GM12878 (cell line): ENCODE results near the gene NPHS1. TPM values are rescaled to one million over a fixed set of nuclear protein-coding genes. Genes with fewer than 3 reads are reported as not detected.

ENCODE experiments used
- ATAC-seq: fragments of 200-7000 bp; cut with Tn5 transposase; 3 replicates; pipeline ENCODE4 v1.9.1; 2020; ENCODE audit warnings: mild to moderate bottlenecking, moderate library complexity
- BruUV-seq: library from RNA; stranded (reverse); fragments of 400-500 nt; replicated peaks from 2 replicates; lab custom pipeline; 2021; lab: Mats Ljungman, UMichigan
- CTCF ChIA-PET: fragments of 300-600 bp; sonication (Branson Sonifier 250); formaldehyde crosslinking; extraction: SDS; loops from one replicate; lab custom pipeline; 2021; ENCODE audit warnings: inconsistent platforms; lab: Yijun Ruan, JAX
- POLR2A ChIA-PET: fragments of 350-600 bp; formaldehyde crosslinking; extraction: SDS; loops from one replicate; lab custom pipeline; 2021; ENCODE audit warnings: inconsistent platforms; lab: Charles Lee
- RAD21 ChIA-PET: fragments of 300-600 bp; sonication (Branson Sonifier 250); formaldehyde crosslinking; loops from one replicate; lab custom pipeline; 2023; ENCODE audit warnings: antibody characterized with exemption; ENCODE audit not compliant: unreplicated experiment; lab: Charles Lee
- SMC1A ChIA-PET: fragments of 300-600 bp; sonication (Branson Sonifier 250); formaldehyde crosslinking; loops from one replicate; lab custom pipeline; 2023; ENCODE audit not compliant: unreplicated experiment, uncharacterized antibody; lab: Charles Lee
- DNase-seq: peaks from one replicate; pipeline ENCODE4 v3.0.0-alpha.2; 2011; ENCODE audit warnings: low read depth, low spot score
- FAIRE-seq: peaks from 3 replicates; lab custom pipeline; 2011; peaks lifted over from hg19 to GRCh38; lab: Jason Lieb, UNC
- H2AFZ ChIP-seq: 2 replicates; pipeline ENCODE4 v1.6.0; 2011; ENCODE audit warnings: low read depth, low read length, control low read depth; ENCODE audit not compliant: control insufficient read depth
- H3K27ac ChIP-seq: 2 replicates; pipeline ENCODE4 v1.5.1; 2011; ENCODE audit warnings: control low read depth; ENCODE audit not compliant: control insufficient read depth, insufficient read depth
- H3K27me3 ChIP-seq, 2 experiments: replicated peaks in 1 of 2; 2 replicates each; pipeline versions ENCODE4 v1.6.0 to v1.6.1; 2011; ENCODE audit warnings: low read length in 1 of 2; ENCODE audit not compliant: control insufficient read depth in 2 of 2, insufficient read depth in 2 of 2
- H3K36me3 ChIP-seq, 2 experiments: 2 replicates each; pipeline ENCODE4 v1.5.1; 2011; ENCODE audit warnings: low read length in 1 of 2; ENCODE audit not compliant: control insufficient read depth in 2 of 2, insufficient read depth in 2 of 2
- H3K4me1 ChIP-seq: 2 replicates; pipeline ENCODE4 v1.6.1; 2011; ENCODE audit warnings: mild to moderate bottlenecking, low read length, moderate library complexity, mixed read lengths; ENCODE audit not compliant: control insufficient read depth, insufficient read depth
- H3K4me2 ChIP-seq: 2 replicates; pipeline ENCODE4 v1.6.0; 2011; ENCODE audit warnings: control low read depth; ENCODE audit not compliant: control insufficient read depth, insufficient read depth
- H3K4me3 ChIP-seq: fragments of 200-600 bp; sonication (generic); 2 replicates; pipeline ENCODE4 v1.5.1; 2016
- H3K79me2 ChIP-seq: 2 replicates; pipeline ENCODE4 v1.6.0; 2011; ENCODE audit warnings: low read length; ENCODE audit not compliant: control insufficient read depth, insufficient read depth
- H3K9ac ChIP-seq: 2 replicates; pipeline ENCODE4 v1.8.0; 2011; ENCODE audit warnings: low read length, control low read depth, mixed read lengths; ENCODE audit not compliant: control insufficient read depth, insufficient read depth
- H3K9me3 ChIP-seq: replicated peaks from 3 replicates; pipeline ENCODE4 v1.5.1; 2011; ENCODE audit warnings: mild to moderate bottlenecking, low read length; ENCODE audit not compliant: control insufficient read depth, insufficient read depth
- H4K20me1 ChIP-seq: 2 replicates; pipeline ENCODE4 v1.6.0; 2011; ENCODE audit not compliant: control insufficient read depth, insufficient read depth
- CHD1 ChIP-seq: IDR thresholded peaks from 2 replicates; pipeline ENCODE4 v1.6.1; 2012; ENCODE audit warnings: low read depth, low read length, improper control_type of control experiment
- ESRRA ChIP-seq: IDR thresholded peaks from 2 replicates; pipeline ENCODE4 v1.6.1; 2012; ENCODE audit warnings: mild to moderate bottlenecking, low read length, improper control_type of control experiment
- HDGF ChIP-seq: fragments of 450-650 bp; IDR thresholded peaks from 2 replicates; pipeline ENCODE4 v1.6.1; 2016; ENCODE audit warnings: antibody characterized with exemption
- SIX5 ChIP-seq: IDR thresholded peaks from 2 replicates; pipeline ENCODE4 v1.6.1; 2011; ENCODE audit warnings: mild to moderate bottlenecking, low read depth, low read length, moderate library complexity; ENCODE audit not compliant: severe bottlenecking
- STAT1 ChIP-seq: fragments of 450-650 bp; conservative IDR thresholded peaks from 2 replicates; pipeline ENCODE4 v1.6.1; 2014; ENCODE audit warnings: antibody characterized with exemption, mild to moderate bottlenecking
- WGBS: methylation state at CpG from one replicate; pipeline ENCODE4 v1.1.6; 2016; ENCODE audit warnings: low lambda C conversion rate; ENCODE audit not compliant: insufficient replicate concordance, insufficient coverage; ENCODE audit errors: missing lambda C conversion rate; 5-methylcytosine and 5-hydroxymethylcytosine counted together
- in situ Hi-C: fragments of 300-500 bp; cut with MboI; formaldehyde crosslinking; loops from 9 replicates; pipeline ENCODE4 v1.14.3; 2018; ENCODE audit warnings: mixed read lengths
- intact Hi-C: fragments of 100-400 bp; cut with micrococcal nuclease; formaldehyde crosslinking; loops from one replicate; pipeline ENCODE4 v1.14.2; 2022; ENCODE audit not compliant: unreplicated experiment
- polyA plus RNA-seq, 11 experiments: library from polyadenylated mRNA; depleted of rRNA in 4 of 11; unstranded in 6 of 11; stranded (reverse) in 5 of 11; fragments of >200 nt; fragmentation: Nextera tagmentation in 4 of 11; fragmentation: Illumina TruSeq in 1 of 11; extraction: Ambion mirVana in 4 of 11; extraction: Trizol in 1 of 11; gene quantifications; 1 replicate in 1 of 11; 2 replicates in 10 of 11; pipeline versions ENCODE4 v1.2.1 to v1.2.3, GENCODE V29; 2011 to 2016; ENCODE audit warnings: inconsistent platforms in 2 of 11, missing spikeins in 2 of 11, low read depth in 1 of 11
- total RNA-seq, 4 experiments: library from RNA; depleted of rRNA in 3 of 4; stranded (reverse); fragments of >200 nt in 3 of 4; fragmentation: Illumina TruSeq in 1 of 4; extraction: Trizol in 1 of 4; gene quantifications; 2 replicates each; pipeline versions ENCODE4 v1.2.1 to v1.2.3, GENCODE V29; 2013 to 2021
- TF ChIP-seq, protein P1 (sequence below): fragments of 150-350 bp; IDR thresholded peaks from 2 replicates; pipeline ENCODE4 v1.6.1; 2016; ENCODE audit warnings: low read depth, low read length
- TF ChIP-seq, protein P2 (sequence below): fragments of 450-650 bp; IDR thresholded peaks from 2 replicates; pipeline ENCODE4 v1.6.1; 2016; ENCODE audit warnings: mild to moderate bottlenecking

Gene NPHS1
- total and polyA plus RNA-seq, 10 of the 15 experiments (the other 5 are each of a cell fraction or from before 2014, with no cell fraction given): not detected

DNA sequence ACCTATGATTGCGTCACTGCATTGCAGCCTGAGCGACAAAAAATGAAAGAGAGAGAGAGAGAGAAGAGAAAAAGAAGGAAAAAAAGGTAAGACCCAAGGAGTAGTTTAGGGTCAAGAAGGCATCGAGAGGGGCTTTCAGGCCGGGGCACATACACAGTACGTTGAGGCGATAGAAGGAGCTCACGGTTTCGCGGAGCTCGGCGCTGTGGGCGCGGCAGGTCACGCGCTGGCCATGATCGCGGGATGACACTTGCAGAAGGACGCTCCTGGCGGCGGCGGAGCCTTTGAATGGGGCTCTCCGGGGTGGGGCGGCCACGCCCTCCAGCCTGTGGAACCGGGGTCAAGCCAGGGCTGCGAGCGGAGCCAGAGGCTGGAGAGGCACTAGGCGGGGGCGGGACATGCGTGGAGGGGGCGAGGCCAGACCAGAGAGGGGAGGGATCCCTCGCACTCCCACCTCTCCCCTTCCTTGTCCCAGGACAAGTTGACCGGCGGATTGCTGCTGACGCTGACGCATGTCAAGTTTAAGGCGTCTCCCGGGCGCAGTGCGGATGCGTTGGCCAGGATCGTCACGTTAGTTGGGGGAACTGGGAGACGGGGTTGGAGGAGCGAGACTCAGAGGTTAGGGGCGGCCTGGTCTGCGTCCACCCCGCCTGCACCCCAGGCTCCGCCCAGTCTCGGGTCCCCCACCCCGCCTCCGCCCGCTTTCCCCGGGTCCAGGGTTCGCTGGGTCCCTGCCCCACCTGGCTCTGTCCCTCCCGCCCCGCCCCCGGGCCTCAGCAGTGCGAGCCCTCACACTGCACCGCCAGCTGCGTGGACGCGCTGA, 6.9 kb downstream of the NPHS1 start:
- no TSS peak for BruUV-seq
- TF ChIP-seq HDGF (no peak), CHD1 (no peak), STAT1 (no peak), SIX5 (no peak), ESRRA (no peak)
- TF ChIP-seq, protein P1, sequence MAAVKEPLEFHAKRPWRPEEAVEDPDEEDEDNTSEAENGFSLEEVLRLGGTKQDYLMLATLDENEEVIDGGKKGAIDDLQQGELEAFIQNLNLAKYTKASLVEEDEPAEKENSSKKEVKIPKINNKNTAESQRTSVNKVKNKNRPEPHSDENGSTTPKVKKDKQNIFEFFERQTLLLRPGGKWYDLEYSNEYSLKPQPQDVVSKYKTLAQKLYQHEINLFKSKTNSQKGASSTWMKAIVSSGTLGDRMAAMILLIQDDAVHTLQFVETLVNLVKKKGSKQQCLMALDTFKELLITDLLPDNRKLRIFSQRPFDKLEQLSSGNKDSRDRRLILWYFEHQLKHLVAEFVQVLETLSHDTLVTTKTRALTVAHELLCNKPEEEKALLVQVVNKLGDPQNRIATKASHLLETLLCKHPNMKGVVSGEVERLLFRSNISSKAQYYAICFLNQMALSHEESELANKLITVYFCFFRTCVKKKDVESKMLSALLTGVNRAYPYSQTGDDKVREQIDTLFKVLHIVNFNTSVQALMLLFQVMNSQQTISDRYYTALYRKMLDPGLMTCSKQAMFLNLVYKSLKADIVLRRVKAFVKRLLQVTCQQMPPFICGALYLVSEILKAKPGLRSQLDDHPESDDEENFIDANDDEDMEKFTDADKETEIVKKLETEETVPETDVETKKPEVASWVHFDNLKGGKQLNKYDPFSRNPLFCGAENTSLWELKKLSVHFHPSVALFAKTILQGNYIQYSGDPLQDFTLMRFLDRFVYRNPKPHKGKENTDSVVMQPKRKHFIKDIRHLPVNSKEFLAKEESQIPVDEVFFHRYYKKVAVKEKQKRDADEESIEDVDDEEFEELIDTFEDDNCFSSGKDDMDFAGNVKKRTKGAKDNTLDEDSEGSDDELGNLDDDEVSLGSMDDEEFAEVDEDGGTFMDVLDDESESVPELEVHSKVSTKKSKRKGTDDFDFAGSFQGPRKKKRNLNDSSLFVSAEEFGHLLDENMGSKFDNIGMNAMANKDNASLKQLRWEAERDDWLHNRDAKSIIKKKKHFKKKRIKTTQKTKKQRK: no peak
- TF ChIP-seq, protein P2, sequence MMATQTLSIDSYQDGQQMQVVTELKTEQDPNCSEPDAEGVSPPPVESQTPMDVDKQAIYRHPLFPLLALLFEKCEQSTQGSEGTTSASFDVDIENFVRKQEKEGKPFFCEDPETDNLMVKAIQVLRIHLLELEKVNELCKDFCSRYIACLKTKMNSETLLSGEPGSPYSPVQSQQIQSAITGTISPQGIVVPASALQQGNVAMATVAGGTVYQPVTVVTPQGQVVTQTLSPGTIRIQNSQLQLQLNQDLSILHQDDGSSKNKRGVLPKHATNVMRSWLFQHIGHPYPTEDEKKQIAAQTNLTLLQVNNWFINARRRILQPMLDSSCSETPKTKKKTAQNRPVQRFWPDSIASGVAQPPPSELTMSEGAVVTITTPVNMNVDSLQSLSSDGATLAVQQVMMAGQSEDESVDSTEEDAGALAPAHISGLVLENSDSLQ: no peak
- Histone ChIP-seq H3K36me3 (no peaks in the 10 kb centered on the region), H3K4me2 (no peak overlapping the region), H4K20me1 (no peaks in the 10 kb centered on the region), H3K4me3 (no peak overlapping the region), H3K4me1 (no peaks in the 10 kb centered on the region), H3K9me3 (no peaks in the 10 kb centered on the region; the same call in 2 of the 3 replicates), H3K9ac (no peak overlapping the region), H2AFZ (no peak overlapping the region), H3K27me3 (peaks cover 3 to 5% of the 10 kb centered on the region in 2 experiments; a peak in 3 of 4 replicates), H3K27ac (no peak overlapping the region), H3K79me2 (no peaks in the 10 kb centered on the region)
- 26% methylated on average over 53 of the region's 63 CpGs for WGBS
- intact Hi-C loops: no loop called here
- SMC1A ChIA-PET: no interaction called here
- peak; percentile 29; the same call in 1 of the 3 replicates for ATAC-seq
- no peak for FAIRE-seq
- no peak for DNase-seq
- POLR2A ChIA-PET: no interaction called here
- RAD21 ChIA-PET: no interaction called here
- CTCF ChIA-PET: no interaction called here
- in situ Hi-C loops: no loop called here
